CD4-positive, alpha-beta memory T cell (primary cell): ENCODE data around the gene SLX9. TPM values are rescaled to one million over a fixed set of nuclear protein-coding genes. Genes with fewer than 3 reads are reported as not detected.

ENCODE experiments used
- CTCF ChIA-PET: fragments of 350-600 bp; sonication (Branson Sonifier 250); formaldehyde crosslinking; loops from one replicate; lab custom pipeline; 2021; ENCODE audit warnings: inconsistent platforms; ENCODE audit not compliant: partially characterized antibody; lab: Charles Lee
- POLR2A ChIA-PET: fragments of 350-600 bp; sonication (Branson Sonifier 250); formaldehyde crosslinking; loops from one replicate; lab custom pipeline; 2021; ENCODE audit not compliant: partially characterized antibody; lab: Charles Lee
- DNase-seq, 5 donors: peaks; one replicate each; pipeline versions ENCODE4 v3.0.0 to v3.0.0-alpha.2; 2020 to 2022; ENCODE audit warnings: mixed read lengths in 1 of 5
- H3K27ac ChIP-seq: one replicate; pipeline ENCODE4 v1.7.0; 2013; ENCODE audit warnings: low read depth, low read length
- H3K27me3 ChIP-seq: 2 replicates; pipeline ENCODE4 v1.7.0; 2013; ENCODE audit warnings: mild to moderate bottlenecking, low read length, moderate library complexity; ENCODE audit not compliant: insufficient read depth
- H3K36me3 ChIP-seq: 2 replicates; pipeline ENCODE4 v1.7.0; 2013; ENCODE audit warnings: mild to moderate bottlenecking, low read length, moderate library complexity; ENCODE audit not compliant: insufficient read depth
- H3K4me1 ChIP-seq: 2 replicates; pipeline ENCODE4 v1.7.0; 2013; ENCODE audit warnings: mild to moderate bottlenecking, low read length, moderate library complexity; ENCODE audit not compliant: insufficient read depth
- H3K4me3 ChIP-seq, 2 donors: one replicate each; pipeline ENCODE4 v1.7.0; 2013; ENCODE audit warnings: low read length in 2 of 2, mild to moderate bottlenecking in 1 of 2
- H3K9me3 ChIP-seq, 2 donors: one replicate each; pipeline ENCODE4 v1.7.0; 2013; ENCODE audit warnings: low read length in 2 of 2, control low read depth in 1 of 2; ENCODE audit not compliant: control insufficient read depth in 1 of 2
- H3K27ac Mint-ChIP-seq, 7 donors: one replicate each; pipeline ENCODE4 v1.8.0; 2020 to 2021; ENCODE audit warnings: mixed read lengths in 7 of 7, mild to moderate bottlenecking in 6 of 7, inconsistent platforms in 3 of 7, moderate library complexity in 3 of 7
- H3K27me3 Mint-ChIP-seq, 2 donors: one replicate each; pipeline ENCODE4 v1.8.0; 2020 to 2021; ENCODE audit warnings: mixed read lengths in 2 of 2
- H3K36me3 Mint-ChIP-seq, 2 donors: one replicate each; pipeline ENCODE4 v1.8.0; 2020 to 2021; ENCODE audit warnings: mixed read lengths in 2 of 2, inconsistent platforms in 1 of 2, mild to moderate bottlenecking in 1 of 2
- H3K4me1 Mint-ChIP-seq, 4 donors: one replicate each; pipeline ENCODE4 v1.8.0; 2020 to 2021; ENCODE audit warnings: mixed read lengths in 4 of 4, mild to moderate bottlenecking in 1 of 4
- H3K4me3 Mint-ChIP-seq, 8 donors: one replicate each; pipeline ENCODE4 v1.8.0; 2020 to 2021; ENCODE audit warnings: mixed read lengths in 8 of 8, mild to moderate bottlenecking in 7 of 8, moderate library complexity in 6 of 8, inconsistent platforms in 3 of 8
- H3K9me3 Mint-ChIP-seq, 8 donors: one replicate each; pipeline ENCODE4 v1.8.0; 2020 to 2021; ENCODE audit warnings: mixed read lengths in 8 of 8, mild to moderate bottlenecking in 5 of 8, inconsistent platforms in 3 of 8, moderate library complexity in 1 of 8
- intact Hi-C: fragments of 100-400 bp; cut with micrococcal nuclease; formaldehyde crosslinking; loops from one replicate; pipeline ENCODE4 v1.15.1; 2023
- polyA plus RNA-seq, 2 donors: library from polyadenylated mRNA; unstranded; fragments of 300-500 nt; fragmentation: Illumina TruSeq; gene quantifications; one replicate each; pipeline ENCODE4 v1.2.3, GENCODE V29; 2021
- total RNA-seq, 2 experiments: library from RNA; stranded (reverse); gene quantifications; one replicate each; pipeline ENCODE4 v1.2.3, GENCODE V29; 2021

SLX9 gene
- total and polyA plus RNA-seq, 4 experiments from 2014 or later, result 9.4 to 21.6 (median 15.4) TPM

- H3K27ac Mint-ChIP-seq, result no peak overlapping the region
- H3K27me3 Mint-ChIP-seq, result no peaks in the 10 kb centered on the region
- peaks cover 35 to 41% of the 10 kb centered on the region in 2 donors for H3K36me3 Mint-ChIP-seq
- intact Hi-C loops, result no loop called here
- peaks cover 6 to 8% (median 7%) of the 10 kb centered on the region in 4 donors for H3K4me1 Mint-ChIP-seq
- H3K4me3 Mint-ChIP-seq, result no peak overlapping the region
- DNase-seq, result no peak
- peaks cover 4% of the 10 kb centered on the region for H3K36me3 ChIP-seq
- no peaks in the 10 kb centered on the region for H3K4me1 ChIP-seq
- no peak overlapping the region for H3K4me3 ChIP-seq
- no peaks in the 10 kb centered on the region for H3K9me3 Mint-ChIP-seq
- CTCF ChIA-PET, result interaction anchor here (0.8 to 2.2 kb wide), 3 partner anchors 8 to 179 kb away, joined by 3 to 10 read pairs (median 4); no protein-coding TSS in a partner anchor
- no peak overlapping the region for H3K27ac ChIP-seq
- H3K9me3 ChIP-seq, result no peaks in the 10 kb centered on the region
- H3K27me3 ChIP-seq, result no peaks in the 10 kb centered on the region
- POLR2A ChIA-PET, result no interaction called here
Observed at GRCh38 chr21:44958471-44959191, 18.8 kb downstream of the SLX9 start.

DNA sequence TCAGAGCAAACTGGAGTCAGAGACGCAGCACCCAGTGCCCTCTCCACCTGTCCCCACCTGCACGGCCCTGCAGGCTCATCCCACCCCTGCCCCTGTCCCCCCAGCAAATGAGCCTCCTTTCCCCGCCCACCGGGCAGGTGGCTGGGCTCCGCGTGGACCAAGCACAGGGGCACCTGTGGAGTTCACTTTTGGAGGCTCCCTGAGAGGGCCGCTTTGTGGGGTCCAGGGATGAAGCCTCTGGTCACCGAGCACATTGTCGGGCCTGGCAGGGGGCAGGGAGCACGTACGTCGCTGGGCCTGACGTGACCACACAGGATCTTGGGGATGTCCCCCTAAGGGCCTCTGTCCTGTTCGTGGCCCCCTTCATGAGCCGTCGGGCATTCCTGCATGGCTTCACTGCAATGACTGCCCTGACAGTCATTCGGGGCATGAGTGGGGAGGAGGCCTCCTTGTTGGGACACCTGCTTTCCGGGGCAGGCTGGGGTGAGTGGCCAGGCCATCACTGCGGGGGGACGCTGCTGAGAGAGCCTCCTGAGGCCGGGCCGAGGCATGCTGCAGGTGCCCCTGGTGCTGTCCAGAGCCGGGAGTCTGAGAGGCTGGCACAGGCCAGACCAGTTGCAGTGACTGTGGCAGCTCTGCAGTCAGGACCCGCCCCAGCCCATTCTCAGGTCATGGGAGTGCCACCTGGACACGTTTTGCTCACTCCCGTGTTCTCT, 19.7 kb downstream of the SLX9 start:
- no peak overlapping the region for H3K4me3 Mint-ChIP-seq
- H3K36me3 ChIP-seq, result peaks cover 4% of the 10 kb centered on the region
- H3K36me3 Mint-ChIP-seq, result peaks cover 36 to 41% of the 10 kb centered on the region in 2 donors
- CTCF ChIA-PET, result interaction anchor here (2.2 kb wide), 1 partner anchor 178 kb away, joined by 10 read pairs; no protein-coding TSS in a partner anchor
- H3K4me1 ChIP-seq, result peaks cover 5% of the 10 kb centered on the region
- peak overlapping the region in 1 of 7 donors; percentile 48 for H3K27ac Mint-ChIP-seq
- H3K9me3 Mint-ChIP-seq, result no peaks in the 10 kb centered on the region
- no peak overlapping the region for H3K27ac ChIP-seq
- POLR2A ChIA-PET, result no interaction called here
- H3K27me3 Mint-ChIP-seq, result no peaks in the 10 kb centered on the region
- peaks cover 10 to 16% (median 14%) of the 10 kb centered on the region in 4 donors for H3K4me1 Mint-ChIP-seq
- no peaks in the 10 kb centered on the region for H3K9me3 ChIP-seq
- no peak for DNase-seq
- H3K27me3 ChIP-seq, result no peaks in the 10 kb centered on the region
- intact Hi-C loops, result no loop called here
- no peak overlapping the region for H3K4me3 ChIP-seq

GRCh38 chr21:44960141-44961092, 20.6 kb downstream of the SLX9 start:
- Histone ChIP-seq H3K4me1 (peaks cover 14% of the 10 kb centered on the region), H3K4me3 (no peak overlapping the region), H3K27ac (no peak overlapping the region), H3K9me3 (no peaks in the 10 kb centered on the region), H3K27me3 (no peaks in the 10 kb centered on the region), H3K36me3 (peaks cover 4% of the 10 kb centered on the region)
- CTCF ChIA-PET, result no interaction called here
- Mint-ChIP-seq H3K27ac (peak overlapping the region in 2 of 7 donors; percentile 36 to 78), H3K4me3 (no peak overlapping the region), H3K27me3 (no peaks in the 10 kb centered on the region), H3K9me3 (no peaks in the 10 kb centered on the region), H3K36me3 (peaks cover 36% of the 10 kb centered on the region in 2 donors), H3K4me1 (peaks cover 19 to 24% (median 22%) of the 10 kb centered on the region in 4 donors)
- no peak for DNase-seq
- POLR2A ChIA-PET, result no interaction called here
- intact Hi-C loops, result no loop called here

- no peaks in the 10 kb centered on the region for H3K27me3 ChIP-seq
- ChIA-PET POLR2A (interaction anchor here (0.7 kb wide), 1 partner anchor 166 kb away, joined by 4 read pairs; no protein-coding TSS in a partner anchor), CTCF (interaction anchor here (0.6 to 6.6 kb wide), 6 partner anchors 12 to 175 kb away, joined by 3 to 45 read pairs (median 13); no protein-coding TSS in a partner anchor)
- peaks cover 29% of the 10 kb centered on the region for H3K4me1 ChIP-seq
- peaks cover 25 to 26% of the 10 kb centered on the region in 2 donors for H3K36me3 Mint-ChIP-seq
- no peak overlapping the region for H3K27ac ChIP-seq
- no peaks in the 10 kb centered on the region for H3K9me3 Mint-ChIP-seq
- intact Hi-C loops, result no loop called here
- peak overlapping the region in 1 of 7 donors; percentile 8 for H3K27ac Mint-ChIP-seq
- DNase-seq, result no peak
- no peaks in the 10 kb centered on the region for H3K27me3 Mint-ChIP-seq
- H3K36me3 ChIP-seq, result peaks cover 4% of the 10 kb centered on the region
- no peaks in the 10 kb centered on the region for H3K9me3 ChIP-seq
- H3K4me3 Mint-ChIP-seq, result no peak overlapping the region
- H3K4me1 Mint-ChIP-seq, result peaks cover 23 to 36% (median 29%) of the 10 kb centered on the region in 4 donors
- no peak overlapping the region for H3K4me3 ChIP-seq
Observed at GRCh38 chr21:44962403-44962966, 22.7 kb downstream of the SLX9 start.

DNA sequence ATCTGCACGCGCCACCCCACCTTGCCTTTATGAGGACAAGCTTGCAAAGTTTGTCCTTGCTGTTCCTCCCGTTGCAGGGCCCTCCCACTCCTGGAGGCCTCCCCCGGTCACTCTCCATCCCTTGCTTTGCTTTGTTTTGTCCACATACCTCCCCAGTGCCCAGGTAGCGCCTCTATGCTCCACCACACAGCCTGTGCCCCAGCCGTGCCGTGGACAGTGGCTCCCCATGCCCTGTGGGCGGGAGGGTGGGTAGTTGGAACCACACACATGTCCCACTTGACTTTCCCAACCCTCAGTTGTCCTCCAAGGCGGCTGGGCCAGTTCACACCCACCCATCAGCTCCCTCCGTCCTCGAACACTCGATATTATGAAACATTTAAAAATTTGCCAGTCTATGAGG, 24.6 kb downstream of the SLX9 start:
- H3K4me3 Mint-ChIP-seq, result peak overlapping the region in 5 of 8 donors; percentile 10 to 87 (median 63)
- CTCF ChIA-PET, result interaction anchor here (0.6 to 6.6 kb wide), 6 partner anchors 14 to 690 kb away, joined by 3 to 45 read pairs (median 14); no protein-coding TSS in a partner anchor

DNA sequence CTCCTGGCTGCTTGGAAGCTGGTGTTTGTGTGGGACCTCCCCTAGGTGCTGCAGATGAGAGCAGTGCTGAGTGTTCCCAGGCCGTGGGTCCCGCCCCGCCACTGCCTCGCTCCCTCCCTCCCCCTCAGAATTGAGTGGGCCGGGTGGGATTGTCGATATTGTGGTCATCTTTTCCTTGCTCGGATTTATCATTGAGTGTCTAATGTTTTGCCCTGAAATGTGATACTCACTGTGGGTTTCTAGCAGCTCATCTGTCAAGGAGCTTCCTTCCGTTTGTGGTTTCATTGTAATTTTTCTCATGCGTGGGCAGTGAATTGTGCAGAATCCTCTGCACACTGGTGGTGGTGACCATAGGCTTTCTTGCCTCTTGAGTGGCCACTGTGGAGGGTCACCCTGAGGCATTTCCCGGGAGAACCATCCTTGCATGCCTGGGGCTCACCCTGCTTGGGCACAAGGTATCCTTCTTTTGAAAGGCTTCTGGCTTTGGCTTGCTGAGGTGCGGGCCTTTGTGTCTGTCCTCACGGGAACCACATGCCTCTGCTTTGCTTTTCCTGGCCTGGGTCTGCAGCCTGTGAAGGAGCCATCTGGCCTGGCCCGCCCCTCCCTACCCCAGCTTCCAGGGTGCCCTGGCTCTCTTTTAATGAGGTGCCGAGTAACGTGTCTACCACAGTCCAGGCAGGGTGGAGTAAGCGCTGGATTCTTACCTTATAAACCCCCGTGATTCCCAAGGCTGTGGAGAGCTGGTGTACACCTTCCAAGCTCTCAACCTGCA, 25.6 kb downstream of the SLX9 start:
- no peaks in the 10 kb centered on the region for H3K27me3 Mint-ChIP-seq
- ChIA-PET CTCF (interaction anchor here (1.1 to 6.6 kb wide), 4 partner anchors 15 to 175 kb away, joined by 4 to 45 read pairs (median 30); no protein-coding TSS in a partner anchor), POLR2A (interaction anchor here (1.0 to 1.4 kb wide), 2 partner anchors 81 to 176 kb away, joined by 3 read pairs; no protein-coding TSS in a partner anchor)
- Histone ChIP-seq H3K36me3 (no peaks in the 10 kb centered on the region), H3K27ac (no peak overlapping the region), H3K9me3 (no peaks in the 10 kb centered on the region), H3K4me3 (peak overlapping the region in 1 of 2 donors; percentile 3), H3K4me1 (peaks cover 37% of the 10 kb centered on the region), H3K27me3 (no peaks in the 10 kb centered on the region)
- no peaks in the 10 kb centered on the region for H3K9me3 Mint-ChIP-seq
- DNase-seq, result peak in 4 of 5 donors; percentile 18 to 34 (median 29)
- H3K27ac Mint-ChIP-seq, result peak overlapping the region in 2 of 7 donors; percentile 19 to 22
- peak overlapping the region; percentile 46 to 87 (median 78) for H3K4me3 Mint-ChIP-seq
- peaks cover 21 to 31% of the 10 kb centered on the region in 2 donors for H3K36me3 Mint-ChIP-seq
- intact Hi-C loops, result loop anchor here (5.0 kb wide), 1 partner anchor 162 kb away; no protein-coding TSS in a partner anchor
- H3K4me1 Mint-ChIP-seq, result peaks cover 25 to 55% (median 37%) of the 10 kb centered on the region in 4 donors

More for the DNA sequence above, 24.6 kb downstream of the SLX9 start:
- Histone ChIP-seq H3K27ac (no peak overlapping the region), H3K4me1 (peaks cover 37% of the 10 kb centered on the region), H3K9me3 (no peaks in the 10 kb centered on the region), H3K36me3 (no peaks in the 10 kb centered on the region), H3K27me3 (no peaks in the 10 kb centered on the region), H3K4me3 (no peak overlapping the region)
- peaks cover 23 to 25% of the 10 kb centered on the region in 2 donors for H3K36me3 Mint-ChIP-seq
- no peaks in the 10 kb centered on the region for H3K9me3 Mint-ChIP-seq
- POLR2A ChIA-PET, result interaction anchor here (1.4 kb wide), 1 partner anchor 80 kb away, joined by 3 read pairs; no protein-coding TSS in a partner anchor
- H3K27ac Mint-ChIP-seq, result peak overlapping the region in 2 of 7 donors; percentile 35 to 36
- no peak for DNase-seq
- no peaks in the 10 kb centered on the region for H3K27me3 Mint-ChIP-seq
- peaks cover 25 to 48% (median 31%) of the 10 kb centered on the region in 4 donors for H3K4me1 Mint-ChIP-seq
- intact Hi-C loops, result no loop called here
